Measurements from ENCODE around the gene DNMT1.

DNA sequence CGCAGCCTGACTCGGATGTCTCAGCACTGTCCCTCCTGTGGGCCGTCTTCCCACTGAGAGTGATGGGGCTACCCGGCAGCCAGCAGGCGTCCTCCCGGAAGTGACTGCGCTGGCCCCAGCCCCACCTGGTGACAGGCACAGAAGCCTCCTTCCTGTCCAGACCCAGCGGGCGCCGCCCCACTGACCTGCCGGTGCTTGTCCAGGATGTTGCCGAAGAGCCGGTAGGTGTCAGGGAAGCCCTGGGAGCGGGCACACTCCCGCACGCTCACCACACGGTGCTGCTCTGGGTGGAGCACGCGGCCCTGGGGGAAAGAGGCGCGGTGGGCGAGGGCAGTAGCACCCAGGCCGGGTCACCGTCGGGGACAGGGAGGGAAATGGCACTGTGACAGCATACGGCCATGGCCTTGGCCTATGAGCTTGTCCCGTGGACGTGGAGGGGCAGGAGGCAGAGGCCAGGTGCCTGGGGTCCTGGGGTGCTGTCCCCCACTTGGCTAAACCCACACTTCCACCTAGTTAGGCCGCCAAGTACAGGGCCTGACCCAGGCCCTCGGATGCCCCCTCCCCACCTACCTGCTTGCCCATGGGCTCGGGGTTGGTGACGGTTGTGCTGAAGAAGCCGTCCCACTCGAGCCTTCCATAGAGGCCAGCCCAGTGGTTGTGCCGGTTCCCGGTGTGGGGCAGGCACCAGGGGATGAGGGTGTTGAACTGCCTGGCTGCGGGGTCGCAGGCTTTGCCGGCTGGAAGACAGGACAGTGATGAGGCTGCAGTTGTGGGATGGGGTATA lies 59.0 kb downstream of the DNMT1 start:
- TF ChIP-seq POLR2AphosphoS5 (IDR thresholded peaks at IDR 0.05) (no peak), EP300 (IDR thresholded peaks at IDR 0.05; ENCODE audit: low read depth) (no peak)

All from transverse colon (tissue), 3 donors.